Mesenteric fat pad (tissue), 1 donor: Measurements from ENCODE around the gene NCOA3. TPM values are rescaled to one million over a fixed set of nuclear protein-coding genes. Genes with fewer than 3 reads are reported as not detected.
A peak's percentile ranks its signal among the peaks of the same experiment; 100 is the strongest.

Experiments
- DNase-seq: peaks from one replicate; pipeline ENCODE4 v3.0.0-alpha.2; 2020; ENCODE audit warnings: low spot score
- total RNA-seq: library from RNA; stranded (reverse); fragmentation: NEBNext Ultra II Directional; extraction: Animal tissue kit (Norgen Biotek cat#: 25700); gene quantifications from one replicate; pipeline ENCODE4 v1.2.1, GENCODE V29; 2021
- donor health status: DM: yes; HTN: yes; CAD: no.

Gene NCOA3
- total RNA-seq, 1 donor from 2014 or later = 37.0 TPM

DNA sequence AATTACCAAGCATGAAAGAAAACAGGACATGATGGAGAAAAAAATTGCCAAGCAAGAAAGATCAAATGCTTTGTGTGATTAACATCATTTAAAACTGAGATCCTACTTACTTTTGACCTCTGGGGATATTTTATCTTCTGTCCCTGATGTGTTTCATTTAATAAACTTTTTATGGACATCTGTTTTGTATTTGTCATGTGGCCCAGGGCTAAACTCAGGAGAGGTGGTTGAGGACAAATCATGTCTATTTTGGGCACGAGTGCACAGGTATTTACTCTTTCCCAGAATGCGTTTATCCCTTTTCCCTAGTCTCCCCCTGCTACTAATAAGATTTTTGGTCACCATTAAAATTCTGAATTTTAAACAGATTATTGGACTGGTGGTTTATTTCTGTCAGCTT is 128.2 kb downstream of the NCOA3 start:
- DNase-seq = no peak

DNA sequence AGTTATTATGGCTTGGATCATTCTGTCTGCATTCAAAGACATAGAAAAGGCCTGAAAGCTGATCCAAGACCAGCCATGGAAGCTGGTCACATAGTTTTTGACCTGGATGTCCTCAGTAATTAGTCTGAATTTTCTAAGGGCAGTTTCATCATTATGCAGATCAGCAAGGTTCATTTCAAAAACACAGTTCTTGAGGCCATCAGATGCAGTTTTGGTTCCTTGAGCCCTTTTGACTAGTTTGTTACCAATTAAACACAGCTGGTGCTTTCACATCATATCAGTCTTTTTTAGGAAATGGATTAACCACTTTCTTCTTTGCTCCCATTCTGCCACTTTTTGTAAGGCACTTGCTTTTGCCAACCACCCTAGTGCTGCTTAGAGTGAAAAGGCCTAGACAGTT is 129.4 kb downstream of the NCOA3 start:
- DNase-seq = no peak

DNA sequence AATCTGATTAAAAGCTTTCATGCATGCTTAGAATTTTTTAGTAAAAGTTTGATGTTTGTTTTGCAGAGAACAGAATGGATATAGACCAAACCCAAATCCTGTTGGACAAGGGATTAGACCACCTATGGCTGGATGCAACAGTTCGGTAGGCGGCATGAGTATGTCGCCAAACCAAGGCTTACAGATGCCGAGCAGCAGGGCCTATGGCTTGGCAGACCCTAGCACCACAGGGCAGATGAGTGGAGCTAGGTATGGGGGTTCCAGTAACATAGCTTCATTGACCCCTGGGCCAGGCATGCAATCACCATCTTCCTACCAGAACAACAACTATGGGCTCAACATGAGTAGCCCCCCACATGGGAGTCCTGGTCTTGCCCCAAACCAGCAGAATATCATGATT is 133.6 kb downstream of the NCOA3 start:
- DNase-seq = no peak

DNA sequence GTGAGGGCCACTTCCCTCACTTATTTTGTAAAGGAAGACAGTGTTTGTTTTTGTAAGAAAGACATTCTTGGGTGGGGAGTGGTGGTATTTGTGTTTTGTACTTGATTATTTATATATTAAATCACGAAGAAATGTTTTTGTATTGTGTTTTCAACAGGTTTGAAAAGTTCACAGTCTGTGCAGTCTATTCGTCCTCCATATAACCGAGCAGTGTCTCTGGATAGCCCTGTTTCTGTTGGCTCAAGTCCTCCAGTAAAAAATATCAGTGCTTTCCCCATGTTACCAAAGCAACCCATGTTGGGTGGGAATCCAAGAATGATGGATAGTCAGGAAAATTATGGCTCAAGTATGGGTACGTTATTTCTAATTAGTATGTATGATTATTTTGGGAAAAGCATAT is 137.2 kb downstream of the NCOA3 start:
- no peak for DNase-seq

DNA sequence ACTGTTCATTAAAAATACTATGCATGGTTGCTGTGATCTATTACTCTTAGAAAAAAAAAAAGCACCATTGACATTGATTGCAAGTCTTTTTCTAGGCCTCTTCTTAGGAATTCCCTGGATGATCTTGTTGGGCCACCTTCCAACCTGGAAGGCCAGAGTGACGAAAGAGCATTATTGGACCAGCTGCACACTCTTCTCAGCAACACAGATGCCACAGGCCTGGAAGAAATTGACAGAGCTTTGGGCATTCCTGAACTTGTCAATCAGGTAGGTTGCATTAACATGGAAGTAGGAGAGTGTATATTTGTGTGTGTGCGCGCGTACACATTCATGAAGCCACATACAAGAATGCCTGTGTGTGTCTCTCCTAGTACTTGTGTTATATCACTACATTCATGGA is 140.4 kb downstream of the NCOA3 start:
- DNase-seq = no peak

DNA sequence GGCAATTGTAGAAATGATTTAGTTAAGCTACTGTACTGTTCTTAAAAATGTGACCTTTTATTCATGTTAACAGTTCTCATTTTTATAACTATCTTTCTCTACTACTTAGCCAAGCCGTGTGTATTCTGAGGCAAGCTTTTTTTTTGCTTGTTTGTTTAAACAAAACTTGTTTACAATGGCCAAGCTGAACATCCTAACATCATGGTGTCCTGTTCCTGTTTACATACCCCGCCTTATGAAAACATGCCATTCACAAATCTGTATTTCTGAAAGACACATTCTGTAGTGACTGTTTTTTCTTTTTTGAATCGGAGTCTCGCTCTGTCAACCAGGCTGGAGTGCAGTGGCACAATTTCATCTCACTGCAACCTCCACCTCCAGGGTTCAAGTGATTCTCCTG is 140.9 kb downstream of the NCOA3 start:
- no peak for DNase-seq

DNA sequence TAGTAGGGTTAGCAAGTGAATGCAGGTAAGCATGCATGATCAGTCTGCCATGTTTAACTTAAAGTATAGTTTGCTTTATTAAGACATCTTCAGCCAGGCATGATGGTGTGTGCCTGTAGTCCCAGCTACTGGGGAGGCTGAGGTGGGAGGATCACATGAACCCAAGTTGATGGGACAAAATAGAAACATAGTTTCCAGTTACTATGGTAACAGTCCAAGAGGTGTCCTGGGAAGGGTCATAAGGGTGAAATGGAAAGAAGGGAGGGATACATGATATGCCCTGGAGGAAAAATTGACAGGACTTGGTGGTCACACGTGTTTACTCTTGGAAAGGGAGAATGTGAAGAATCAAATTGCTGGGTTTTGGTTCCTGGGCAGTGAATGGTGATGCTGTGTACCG is 143.9 kb downstream of the NCOA3 start:
- no peak for DNase-seq

DNA sequence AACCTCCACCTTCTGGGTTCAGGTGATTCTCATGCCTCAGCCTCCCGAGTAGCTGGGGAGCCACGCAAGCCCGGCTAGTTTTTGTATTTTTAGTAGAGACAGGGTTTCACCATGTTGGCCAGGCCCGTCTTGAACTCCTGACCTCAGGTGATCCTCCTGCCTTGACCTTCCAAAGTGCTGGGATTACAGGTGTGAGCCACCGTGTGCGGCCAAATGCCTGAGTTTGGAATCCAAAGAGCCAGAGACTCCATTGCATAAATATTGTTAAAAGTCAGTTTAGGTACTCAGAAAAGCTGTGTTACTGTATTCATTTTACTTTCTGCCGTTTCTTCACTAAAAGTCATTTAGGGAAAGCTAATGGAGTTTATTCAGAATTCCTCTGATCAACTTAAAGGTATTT is 146.3 kb downstream of the NCOA3 start:
- no peak for DNase-seq

DNA sequence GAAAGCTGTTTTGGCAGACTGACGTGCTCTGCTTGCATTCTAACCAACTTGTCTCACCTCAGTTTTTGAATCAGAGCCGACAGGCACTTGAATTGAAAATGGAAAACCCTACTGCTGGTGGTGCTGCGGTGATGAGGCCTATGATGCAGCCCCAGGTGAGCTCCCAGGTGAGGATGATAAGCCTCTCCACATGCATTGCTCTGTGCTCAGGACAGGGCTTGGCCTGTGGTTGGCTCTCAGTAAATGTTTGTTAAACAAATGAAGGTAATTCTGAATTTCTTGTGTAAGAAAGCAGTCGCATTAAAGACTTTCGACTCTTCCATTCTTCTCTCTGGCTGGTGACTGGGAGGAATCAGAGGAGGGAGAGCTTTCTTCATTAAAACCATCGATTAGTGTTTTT is 147.3 kb downstream of the NCOA3 start:
- DNase-seq = no peak

DNA sequence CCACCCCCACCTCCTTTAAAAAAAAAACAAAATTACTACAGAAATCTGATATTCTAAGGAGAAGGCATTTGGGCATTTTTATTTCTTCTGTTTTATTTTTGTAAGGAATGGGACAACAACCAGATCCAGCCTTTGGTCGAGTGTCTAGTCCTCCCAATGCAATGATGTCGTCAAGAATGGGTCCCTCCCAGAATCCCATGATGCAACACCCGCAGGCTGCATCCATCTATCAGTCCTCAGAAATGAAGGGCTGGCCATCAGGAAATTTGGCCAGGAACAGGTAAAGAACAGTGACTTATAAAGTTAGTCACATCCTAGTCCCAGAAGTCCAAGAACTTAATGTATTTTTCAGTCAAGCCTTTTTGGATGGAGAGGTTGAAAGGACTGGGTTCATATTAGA is 150.6 kb downstream of the NCOA3 start:
- no peak for DNase-seq

DNA sequence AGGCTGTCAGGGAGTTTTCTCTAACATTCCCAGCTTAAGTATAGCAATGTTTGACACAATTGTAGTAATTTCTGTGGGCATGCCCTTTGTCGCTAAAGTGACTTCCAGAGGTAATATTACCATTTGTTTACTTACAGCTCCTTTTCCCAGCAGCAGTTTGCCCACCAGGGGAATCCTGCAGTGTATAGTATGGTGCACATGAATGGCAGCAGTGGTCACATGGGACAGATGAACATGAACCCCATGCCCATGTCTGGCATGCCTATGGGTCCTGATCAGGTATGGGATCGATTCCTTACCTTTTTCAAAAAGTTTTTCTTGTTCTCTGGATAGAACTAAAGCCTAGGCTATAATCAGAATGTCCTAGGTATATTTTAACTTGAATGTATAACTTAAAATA is 151.1 kb downstream of the NCOA3 start:
- DNase-seq = no peak

DNA sequence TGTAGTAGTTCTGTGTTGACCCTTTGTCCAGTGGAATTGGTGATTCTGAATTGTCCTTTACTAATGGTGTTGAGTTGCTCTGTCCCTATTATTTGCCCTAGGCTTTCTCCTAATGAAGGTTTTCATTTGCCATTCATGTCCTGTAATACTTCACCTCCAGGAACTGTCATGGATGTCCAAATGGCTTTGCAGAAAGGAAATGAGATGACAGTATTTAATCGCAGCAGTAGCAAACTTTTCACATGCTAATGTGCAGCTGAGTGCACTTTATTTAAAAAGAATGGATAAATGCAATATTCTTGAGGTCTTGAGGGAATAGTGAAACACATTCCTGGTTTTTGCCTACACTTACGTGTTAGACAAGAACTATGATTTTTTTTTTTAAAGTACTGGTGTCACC is 152.2 kb downstream of the NCOA3 start:
- DNase-seq = no peak

DNA sequence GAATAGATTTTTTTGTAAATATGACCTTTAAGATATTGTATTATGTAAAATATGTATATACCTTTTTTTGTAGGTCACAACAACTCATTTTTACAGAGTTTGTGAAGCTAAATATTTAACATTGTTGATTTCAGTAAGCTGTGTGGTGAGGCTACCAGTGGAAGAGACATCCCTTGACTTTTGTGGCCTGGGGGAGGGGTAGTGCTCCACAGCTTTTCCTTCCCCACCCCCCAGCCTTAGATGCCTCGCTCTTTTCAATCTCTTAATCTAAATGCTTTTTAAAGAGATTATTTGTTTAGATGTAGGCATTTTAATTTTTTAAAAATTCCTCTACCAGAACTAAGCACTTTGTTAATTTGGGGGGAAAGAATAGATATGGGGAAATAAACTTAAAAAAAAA is 152.7 kb downstream of the NCOA3 start:
- DNase-seq = no peak

DNA sequence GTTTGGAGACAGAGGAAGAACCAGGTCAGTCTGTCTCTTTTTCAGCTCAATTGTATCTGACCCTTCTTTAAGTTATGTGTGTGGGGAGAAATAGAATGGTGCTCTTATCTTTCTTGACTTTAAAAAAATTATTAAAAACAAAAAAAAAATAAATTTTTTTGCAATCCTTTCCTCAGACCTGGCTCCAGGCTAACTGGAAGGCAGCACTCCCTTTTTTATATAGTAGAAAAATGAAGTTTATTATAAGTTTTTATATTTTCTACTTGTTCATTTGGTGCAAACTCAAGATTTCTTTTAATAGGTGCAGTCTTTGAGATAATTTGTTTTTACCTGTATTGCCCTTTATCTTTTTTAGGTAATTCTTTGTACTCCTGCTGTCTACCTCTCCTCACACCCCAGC is 153.9 kb downstream of the NCOA3 start:
- DNase-seq = no peak

DNA sequence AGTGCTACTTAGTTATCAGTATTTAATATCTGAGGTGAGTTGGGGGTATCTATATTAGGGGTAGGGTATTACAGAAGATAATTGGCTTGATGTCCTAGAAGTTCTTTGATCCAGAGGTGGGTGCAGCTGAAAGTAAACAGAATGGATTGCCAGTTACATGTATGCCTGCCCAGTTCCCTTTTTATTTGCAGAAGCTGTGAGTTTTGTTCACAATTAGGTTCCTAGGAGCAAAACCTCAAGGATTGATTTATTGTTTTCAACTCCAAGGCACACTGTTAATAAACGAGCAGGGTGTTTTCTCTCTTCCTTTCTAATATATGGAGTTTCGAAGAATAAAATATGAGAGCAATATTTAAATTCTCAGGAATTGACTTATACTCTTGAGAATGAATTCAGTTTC is 154.6 kb downstream of the NCOA3 start:
- no peak for DNase-seq

DNA sequence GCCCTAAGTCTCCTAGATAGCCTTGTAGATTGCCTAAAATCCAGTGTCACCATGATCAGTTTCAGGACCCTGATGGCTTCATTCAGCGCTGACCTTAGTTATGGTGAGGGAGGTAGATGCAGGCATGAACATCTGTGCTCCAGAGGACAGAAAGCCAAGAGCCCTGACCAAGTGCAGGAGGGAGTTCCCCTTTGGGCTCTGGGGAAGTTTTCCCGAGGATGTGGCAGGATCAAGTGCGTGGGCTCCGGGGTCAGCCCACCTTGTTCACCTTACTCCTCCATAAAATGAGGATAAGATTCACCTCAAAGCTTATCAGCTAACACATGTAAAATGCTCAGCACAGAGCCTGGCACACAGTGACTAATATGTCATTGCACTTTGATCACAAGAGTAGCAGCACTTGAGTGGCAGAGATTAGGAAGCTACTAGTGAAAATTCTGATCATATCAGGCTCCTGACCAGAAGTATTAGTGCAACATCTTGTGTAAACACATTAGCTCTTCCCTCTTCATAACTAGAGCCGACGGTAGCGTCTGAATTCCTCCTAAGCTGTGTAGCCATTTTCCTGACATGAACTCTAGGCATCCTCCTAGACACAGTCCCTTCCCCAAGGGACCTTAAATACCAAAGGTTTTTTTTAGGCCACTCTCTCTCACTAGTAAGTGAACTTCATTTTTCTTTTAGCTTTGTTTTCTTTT is 158.4 kb downstream of the NCOA3 start:
- DNase-seq = no peak

DNA sequence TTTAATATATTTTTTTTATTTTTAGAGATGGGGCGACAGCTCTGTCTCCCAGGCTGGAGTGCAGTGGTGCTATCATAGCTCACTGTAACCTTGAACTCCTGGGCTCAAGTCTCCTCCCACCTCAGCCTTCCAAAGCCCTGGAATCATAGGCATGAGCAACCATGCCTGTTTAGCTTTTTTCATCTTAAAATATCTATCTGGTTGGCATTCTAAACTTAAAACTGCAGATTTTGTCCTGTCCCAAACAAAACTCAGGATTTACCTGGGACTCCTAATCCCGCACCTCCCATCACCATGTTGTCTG is 158.9 kb downstream of the NCOA3 start:
- DNase-seq = no peak

DNA sequence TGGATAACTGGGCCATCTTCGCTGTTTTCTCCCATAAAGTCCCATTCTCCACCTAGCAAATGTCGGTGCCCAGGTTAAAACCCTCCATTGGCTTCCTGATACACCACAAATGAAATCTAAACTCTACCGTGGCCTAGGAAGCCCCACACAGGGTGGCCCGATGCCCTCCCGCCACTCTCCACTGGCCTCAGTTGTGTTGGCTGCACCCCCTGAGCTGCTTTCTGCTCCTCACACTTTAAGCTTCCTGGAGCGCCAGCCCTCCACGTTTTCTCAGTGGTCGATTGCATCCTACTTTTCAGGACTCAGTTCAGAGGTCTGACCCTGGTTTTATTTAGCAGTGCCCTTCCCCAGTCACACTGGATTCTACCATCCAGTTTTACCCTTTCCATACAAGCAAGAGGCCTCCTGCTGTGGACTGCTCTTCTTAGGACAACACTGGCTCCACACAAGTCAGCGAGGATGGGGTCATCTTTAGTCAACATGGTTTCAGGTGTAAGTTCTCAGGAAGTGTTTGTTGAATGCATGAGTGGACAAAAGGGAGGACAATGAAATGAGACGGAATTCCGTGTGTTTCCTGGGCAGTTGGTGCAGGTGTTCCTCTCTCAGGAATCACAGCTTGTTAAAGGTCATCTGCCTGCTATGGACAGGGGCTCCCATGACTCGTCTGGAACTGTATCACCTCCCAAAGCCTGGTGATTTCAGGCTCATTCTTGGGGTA is 159.5 kb downstream of the NCOA3 start:
- no peak for DNase-seq

DNA sequence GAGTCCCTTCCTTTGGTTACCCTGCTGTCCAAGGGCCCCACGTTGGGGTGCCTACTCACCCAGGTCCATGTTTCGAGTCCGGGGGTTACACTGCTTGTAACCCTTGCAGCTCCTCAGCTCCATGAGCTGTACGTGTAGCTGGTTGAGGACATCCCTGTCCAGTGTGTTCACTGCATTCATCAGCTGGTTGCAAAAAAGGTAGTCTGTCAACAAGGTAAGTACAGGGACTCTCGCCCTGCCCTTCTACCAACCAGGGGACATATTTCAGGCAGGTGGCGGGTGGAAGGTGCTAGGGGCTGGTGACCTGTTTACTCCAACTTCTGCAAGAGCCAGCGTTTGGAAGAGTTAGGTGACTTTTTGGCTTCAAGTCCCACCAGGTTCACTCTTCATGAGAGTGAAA is 160.0 kb downstream of the NCOA3 start:
- no peak for DNase-seq

DNA sequence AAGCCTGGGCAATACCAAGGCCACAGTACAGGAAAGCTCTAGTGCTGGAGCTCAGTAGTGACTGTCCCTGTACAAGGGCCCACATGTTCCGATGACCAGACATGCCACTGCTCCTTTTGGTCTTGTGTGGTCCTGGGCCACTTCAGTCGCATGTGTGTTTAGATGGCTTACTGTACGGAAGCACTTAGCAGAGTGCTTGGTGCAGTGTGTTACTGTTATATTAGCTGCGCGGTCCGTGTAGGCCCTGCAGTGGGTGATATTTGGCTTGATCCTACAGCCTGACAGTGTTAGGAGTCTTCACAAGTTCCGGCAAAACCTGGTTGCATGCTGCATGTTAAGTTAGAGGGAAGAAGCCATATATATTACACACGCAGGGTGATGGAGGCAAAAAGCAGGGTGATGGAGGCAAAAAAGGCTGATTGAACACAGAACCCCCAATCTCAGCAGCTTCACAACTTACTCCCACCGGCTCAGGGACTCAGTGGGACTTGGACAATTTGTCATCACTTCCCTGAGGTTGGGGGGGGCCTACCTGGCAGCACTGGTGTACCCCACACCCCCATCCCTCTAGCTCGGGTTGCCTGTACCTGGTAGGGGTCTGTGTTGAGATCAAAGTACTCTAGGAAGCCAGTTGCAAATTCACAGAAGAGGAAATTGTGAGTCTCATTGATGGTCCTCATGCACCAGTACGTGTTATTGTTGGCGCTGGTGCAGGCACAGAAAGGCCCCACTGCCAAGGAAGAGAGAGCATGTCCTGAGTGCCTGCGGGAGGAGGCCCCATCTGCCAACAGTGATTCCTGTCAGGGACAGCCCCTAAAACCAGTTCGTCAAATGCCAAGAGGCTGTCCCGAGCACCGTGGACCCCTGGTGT is 161.0 kb downstream of the NCOA3 start:
- no peak for DNase-seq

DNA sequence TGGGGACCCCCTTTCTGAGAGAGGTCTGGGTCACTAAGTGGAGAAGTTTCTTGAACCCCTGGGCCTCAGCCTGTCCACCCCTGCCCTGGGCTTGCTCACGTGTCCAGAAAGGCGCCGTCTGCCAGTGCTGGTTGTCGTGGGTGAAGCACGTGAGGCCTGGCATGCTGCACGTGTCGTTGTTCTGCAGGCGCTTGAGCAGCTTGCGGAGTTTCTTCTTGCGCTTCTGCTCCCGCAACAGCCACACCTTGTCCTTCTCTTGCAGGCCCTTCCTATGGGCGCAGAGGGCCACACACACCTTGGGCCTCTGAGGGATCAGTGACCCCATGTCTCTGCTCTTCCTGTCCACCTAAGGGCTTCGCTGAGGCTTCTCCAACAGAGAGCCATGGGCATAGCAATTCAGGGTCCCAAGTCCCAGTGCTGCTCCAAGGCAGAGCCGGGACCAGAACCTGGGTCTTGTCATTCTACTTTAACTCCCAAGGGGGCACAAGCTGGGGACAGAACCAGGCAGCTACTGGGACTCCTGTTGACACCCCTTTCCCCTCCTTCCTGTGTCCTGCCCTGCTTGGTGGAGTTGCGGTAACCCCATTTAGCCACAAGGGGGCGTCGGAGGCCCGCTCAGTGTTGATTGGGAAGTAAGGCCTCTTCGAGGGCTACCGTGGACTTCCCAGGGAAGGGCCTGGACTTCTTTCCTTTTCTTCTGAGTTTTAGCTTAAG is 161.8 kb downstream of the NCOA3 start:
- DNase-seq = peak; percentile 91

DNA sequence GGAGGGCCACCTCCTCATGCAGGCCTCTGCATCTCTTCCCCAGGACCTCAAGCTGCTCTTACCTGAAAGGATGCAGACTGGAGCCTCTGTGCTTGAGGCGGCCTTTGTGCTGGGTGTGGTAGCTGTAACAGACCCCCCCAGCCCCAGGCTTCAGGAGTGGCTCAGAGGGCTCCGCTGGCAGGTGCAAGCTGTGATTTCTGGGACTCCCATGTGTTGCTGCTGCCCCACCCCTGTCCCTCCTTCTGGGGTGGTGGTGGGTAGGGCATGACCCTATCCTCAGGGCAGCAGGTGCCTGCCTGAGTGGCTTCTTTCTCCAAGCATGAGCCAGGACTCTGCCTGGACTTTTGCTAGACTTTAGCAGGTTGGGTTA is 162.4 kb downstream of the NCOA3 start:
- DNase-seq = no peak
